ENCODE results near the gene MSRB1. TPM values are rescaled to one million over a fixed set of nuclear protein-coding genes. Genes with fewer than 3 reads are reported as not detected.

The MSRB1 gene
- total and polyA plus RNA-seq, 9 of the 15 experiments (the other 6 are each of a cell fraction or from before 2014, with no cell fraction given), result 5.4 to 33.7 (median 25.7) TPM

DNA sequence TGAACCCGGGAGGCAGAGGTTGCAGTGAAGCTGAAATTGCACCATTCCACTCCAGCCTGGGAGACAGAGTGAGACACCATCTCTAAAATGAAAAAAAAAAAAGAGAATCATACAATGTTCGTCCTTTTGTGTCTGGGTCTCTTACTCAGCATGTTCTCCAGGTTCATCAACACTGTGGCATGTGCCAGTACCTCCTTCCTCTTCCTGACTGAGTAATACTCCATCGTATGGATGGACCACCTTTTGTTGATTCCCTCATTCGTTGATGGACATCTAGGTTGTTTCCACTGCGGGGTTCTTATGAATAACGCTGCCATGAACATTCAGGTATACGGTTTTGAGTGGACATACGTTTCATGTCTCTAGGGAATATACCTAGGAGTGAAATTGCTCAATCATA is 20.6 kb downstream of the MSRB1 start:
- Histone ChIP-seq H3K79me2 (ENCODE audit: control insufficient read depth, insufficient read depth, low read length) (no peaks in the 10 kb centered on the region), H3K4me2 (ENCODE audit: insufficient read depth, low read length) (no peak overlapping the region), H4K20me1 (replicated peaks; ENCODE audit: control insufficient read depth, insufficient read depth, low read length) (0 out of 2 replicates have a peak, but pooled peaks cover 11% of the 10 kb centered on the region), H3K27ac (ENCODE audit: extremely low read depth, low read depth, low read length) (no peak overlapping the region), H3K9ac (ENCODE audit: insufficient read depth in 1 of 2, low read depth in 2 of 2, low read length in 2 of 2) (no peak overlapping the region), H3K9me1 (ENCODE audit: control insufficient read depth, insufficient read depth, low read length) (no peaks in the 10 kb centered on the region), H3K4me3 (no peak overlapping the region), H3K36me3 (ENCODE audit: control insufficient read depth, insufficient read depth, low read length) (no peaks in the 10 kb centered on the region), H3K9me3 (replicated peaks; ENCODE audit: control insufficient read depth, insufficient read depth, low read depth, low read length) (no peaks in the 10 kb centered on the region), H3K27me3 (ENCODE audit: control insufficient read depth in 2 of 2, insufficient read depth in 2 of 2, low read length in 2 of 2) (peaks cover 9 to 24% of the 10 kb centered on the region in 2 experiments; a peak in 3 of 5 replicates), H2AFZ (ENCODE audit: low read depth, low read length) (no peak overlapping the region), H3K4me1 (replicated peaks in 1 of 2; ENCODE audit: control insufficient read depth in 2 of 2, insufficient read depth in 2 of 2, low read length in 2 of 2) (peaks cover 12 to 57% of the 10 kb centered on the region in 2 experiments; a peak in 4 of 5 replicates)
- no peak for TF ChIP-seq RAD51 (IDR thresholded peaks at IDR 0.05; ENCODE audit: borderline replicate concordance, low read depth)
- TF ChIP-seq ZNF146 (CRISPR knock-in tag; IDR thresholded peaks at IDR 0.05; ENCODE audit: unreplicated experiment), result peak; percentile 93
- peak; percentile 30; the same call in 1 of the 2 replicates for TF ChIP-seq BCOR (IDR thresholded peaks at IDR 0.05)
- WGBS (ENCODE audit: insufficient coverage, low coverage, missing lambda C conversion rate), result 9% methylated on average over 8 of the region's 8 CpGs
- POLR2A ChIA-PET, result no interaction called here
- no peak for ATAC-seq
- in situ Hi-C loops (cut with MboI) (no loop called here), intact Hi-C loops (cut with micrococcal nuclease) (no loop called here)
- DNase-seq (ENCODE audit: extremely low read depth in 1 of 4, low spot score in 3 of 4), result no peak
- FAIRE-seq, result no peak
- CTCF ChIA-PET (ENCODE audit: low intra/inter-chr PET ratio), result no interaction called here
- no TSS peak for BruUV-seq (replicated peaks)

DNA sequence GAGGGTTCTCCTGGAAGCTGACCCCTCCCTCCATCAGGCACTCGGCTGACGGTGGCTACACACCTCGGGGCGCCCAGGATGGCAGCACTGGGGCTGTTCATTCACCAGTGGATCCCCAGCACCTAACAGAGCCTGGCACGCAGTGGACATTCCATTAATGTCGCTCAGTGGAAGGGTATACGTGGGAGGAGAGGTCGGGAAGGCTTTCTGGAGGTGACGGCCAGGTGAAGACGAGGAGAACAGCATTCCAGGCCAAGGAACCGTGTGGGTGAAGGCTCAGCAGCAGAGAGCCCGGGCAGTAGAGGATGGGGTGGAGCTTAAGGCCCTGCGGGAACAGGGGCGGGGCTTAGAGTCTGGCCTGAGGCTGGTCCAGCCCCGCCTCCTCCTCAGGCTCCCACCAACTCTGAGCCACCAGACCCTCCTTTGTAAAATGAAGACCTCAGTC is 22.2 kb downstream of the MSRB1 start:
- peak; percentile 95 for ATAC-seq
- H3K9me1 ChIP-seq (ENCODE audit: control insufficient read depth, insufficient read depth, low read length), result no peaks in the 10 kb centered on the region
- H3K9me3 ChIP-seq (replicated peaks; ENCODE audit: control insufficient read depth, insufficient read depth, low read depth, low read length), result no peaks in the 10 kb centered on the region
- H3K36me3 ChIP-seq (ENCODE audit: control insufficient read depth, insufficient read depth, low read length), result no peaks in the 10 kb centered on the region
- in situ Hi-C loops (cut with MboI) (no loop called here), intact Hi-C loops (cut with micrococcal nuclease) (no loop called here)
- H3K27me3 ChIP-seq (ENCODE audit: control insufficient read depth in 2 of 2, insufficient read depth in 2 of 2, low read length in 2 of 2), result peaks cover 18 to 31% of the 10 kb centered on the region in 2 experiments; a peak in 4 of 5 replicates
- WGBS (ENCODE audit: insufficient coverage, low coverage, missing lambda C conversion rate), result under 1% methylated on average over 15 of the region's 15 CpGs
- ChIA-PET CTCF (ENCODE audit: low intra/inter-chr PET ratio) (interaction anchor here (0.6 kb wide), 1 partner anchor 383 kb away, joined by 3 read pairs; no protein-coding TSS in a partner anchor), POLR2A (interaction anchor here (0.9 to 1.0 kb wide), 4 partner anchors 19 to 32 kb away, joined by 3 to 6 read pairs (median 3); no protein-coding TSS in a partner anchor)
- DNase-seq (ENCODE audit: extremely low read depth in 1 of 4, low spot score in 3 of 4), result peak; percentile 76 to 83 (median 79)
- H2AFZ ChIP-seq (ENCODE audit: low read depth, low read length), result peak overlapping the region; percentile 62; the same call in 1 of the 2 replicates
- FAIRE-seq, result peak; percentile 93
- H3K4me2 ChIP-seq (ENCODE audit: insufficient read depth, low read length), result peak overlapping the region; percentile 36
- H3K9ac ChIP-seq (ENCODE audit: insufficient read depth in 1 of 2, low read depth in 2 of 2, low read length in 2 of 2), result no peak overlapping the region
- BruUV-seq (replicated peaks), result no TSS peak
- no peak overlapping the region for H3K4me3 ChIP-seq
- H4K20me1 ChIP-seq (replicated peaks; ENCODE audit: control insufficient read depth, insufficient read depth, low read length), result 0 out of 2 replicates have a peak, but pooled peaks cover 11% of the 10 kb centered on the region
- peaks cover 12 to 67% of the 10 kb centered on the region in 2 experiments; a peak in 4 of 5 replicates for H3K4me1 ChIP-seq (replicated peaks in 1 of 2; ENCODE audit: control insufficient read depth in 2 of 2, insufficient read depth in 2 of 2, low read length in 2 of 2)
- no peak overlapping the region for H3K27ac ChIP-seq (ENCODE audit: extremely low read depth, low read depth, low read length)
- H3K79me2 ChIP-seq (ENCODE audit: control insufficient read depth, insufficient read depth, low read length), result no peaks in the 10 kb centered on the region
- 0 out of 2 replicates have a peak, but pooled peaks have one; percentile 33 for TF ChIP-seq GABPB1 (CRISPR knock-in tag; IDR thresholded peaks at IDR 0.05)
- TF ChIP-seq, protein P1, sequence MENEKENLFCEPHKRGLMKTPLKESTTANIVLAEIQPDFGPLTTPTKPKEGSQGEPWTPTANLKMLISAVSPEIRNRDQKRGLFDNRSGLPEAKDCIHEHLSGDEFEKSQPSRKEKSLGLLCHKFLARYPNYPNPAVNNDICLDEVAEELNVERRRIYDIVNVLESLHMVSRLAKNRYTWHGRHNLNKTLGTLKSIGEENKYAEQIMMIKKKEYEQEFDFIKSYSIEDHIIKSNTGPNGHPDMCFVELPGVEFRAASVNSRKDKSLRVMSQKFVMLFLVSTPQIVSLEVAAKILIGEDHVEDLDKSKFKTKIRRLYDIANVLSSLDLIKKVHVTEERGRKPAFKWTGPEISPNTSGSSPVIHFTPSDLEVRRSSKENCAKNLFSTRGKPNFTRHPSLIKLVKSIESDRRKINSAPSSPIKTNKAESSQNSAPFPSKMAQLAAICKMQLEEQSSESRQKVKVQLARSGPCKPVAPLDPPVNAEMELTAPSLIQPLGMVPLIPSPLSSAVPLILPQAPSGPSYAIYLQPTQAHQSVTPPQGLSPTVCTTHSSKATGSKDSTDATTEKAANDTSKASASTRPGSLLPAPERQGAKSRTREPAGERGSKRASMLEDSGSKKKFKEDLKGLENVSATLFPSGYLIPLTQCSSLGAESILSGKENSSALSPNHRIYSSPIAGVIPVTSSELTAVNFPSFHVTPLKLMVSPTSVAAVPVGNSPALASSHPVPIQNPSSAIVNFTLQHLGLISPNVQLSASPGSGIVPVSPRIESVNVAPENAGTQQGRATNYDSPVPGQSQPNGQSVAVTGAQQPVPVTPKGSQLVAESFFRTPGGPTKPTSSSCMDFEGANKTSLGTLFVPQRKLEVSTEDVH (IDR thresholded peaks at IDR 0.05; ENCODE audit: low read depth, partially characterized antibody), result no peak
- TF ChIP-seq NRF1 (conservative IDR thresholded peaks at IDR 0.05 in 1 of 2, IDR thresholded peaks at IDR 0.05 in 1 of 2), result peak in 1 of 2 experiments; percentile 27; a peak in 1 of 4 replicates
- TF ChIP-seq, protein P2, sequence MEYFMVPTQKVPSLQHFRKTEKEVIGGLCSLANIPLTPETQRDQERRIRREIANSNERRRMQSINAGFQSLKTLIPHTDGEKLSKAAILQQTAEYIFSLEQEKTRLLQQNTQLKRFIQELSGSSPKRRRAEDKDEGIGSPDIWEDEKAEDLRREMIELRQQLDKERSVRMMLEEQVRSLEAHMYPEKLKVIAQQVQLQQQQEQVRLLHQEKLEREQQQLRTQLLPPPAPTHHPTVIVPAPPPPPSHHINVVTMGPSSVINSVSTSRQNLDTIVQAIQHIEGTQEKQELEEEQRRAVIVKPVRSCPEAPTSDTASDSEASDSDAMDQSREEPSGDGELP (CRISPR knock-in tag; IDR thresholded peaks at IDR 0.05; ENCODE audit: borderline replicate concordance), result 0 out of 2 replicates have a peak, but pooled peaks have one; percentile 21
- 0 out of 2 replicates have a peak, but pooled peaks have one; percentile 40 for TF ChIP-seq ZBTB1 (CRISPR knock-in tag; IDR thresholded peaks at IDR 0.05; ENCODE audit: borderline replicate concordance, low read depth)
- TF ChIP-seq TOE1 (IDR thresholded peaks at IDR 0.05; ENCODE audit: borderline replicate concordance), result peak; percentile 44; the same call in 1 of the 2 replicates
- TF ChIP-seq TOE1 (CRISPR knock-in tag; IDR thresholded peaks at IDR 0.05; ENCODE audit: borderline replicate concordance, low read depth), result no peak
- no peak for TF ChIP-seq WHSC1 (IDR thresholded peaks at IDR 0.05; ENCODE audit: low read length)
